IPS-20b (cell line): ENCODE measurements around the gene TARBP1.

Source experiments
- H3K27ac ChIP-seq: one replicate; pipeline ENCODE4 v1.5.1; 2013; ENCODE audit warnings: low read length
- H3K27me3 ChIP-seq: 2 replicates; pipeline ENCODE4 v1.6.1; 2013; ENCODE audit warnings: mild to moderate bottlenecking, low read length, inconsistent platforms; ENCODE audit not compliant: insufficient read depth
- H3K36me3 ChIP-seq: 2 replicates; pipeline ENCODE4 v1.6.1; 2013; ENCODE audit warnings: low read depth, mild to moderate bottlenecking, inconsistent platforms, low read length, moderate library complexity; ENCODE audit not compliant: insufficient read depth
- H3K4me1 ChIP-seq: 2 replicates; pipeline ENCODE4 v1.6.1; 2013; ENCODE audit warnings: mild to moderate bottlenecking, control low read depth, inconsistent platforms, low read length, moderate library complexity; ENCODE audit not compliant: insufficient read depth
- H3K4me3 ChIP-seq: 2 replicates; pipeline ENCODE4 v1.5.1; 2013; ENCODE audit warnings: mild to moderate bottlenecking, low read length, inconsistent platforms
- H3K9ac ChIP-seq: 2 replicates; pipeline ENCODE4 v1.6.1; 2013; ENCODE audit warnings: low read depth, mild to moderate bottlenecking, inconsistent platforms, low read length, moderate library complexity
- H3K9me3 ChIP-seq: 2 replicates; pipeline ENCODE4 v1.6.1; 2013; ENCODE audit warnings: mild to moderate bottlenecking, low read depth, low read length, inconsistent platforms; ENCODE audit not compliant: insufficient read depth

Gene TARBP1

DNA sequence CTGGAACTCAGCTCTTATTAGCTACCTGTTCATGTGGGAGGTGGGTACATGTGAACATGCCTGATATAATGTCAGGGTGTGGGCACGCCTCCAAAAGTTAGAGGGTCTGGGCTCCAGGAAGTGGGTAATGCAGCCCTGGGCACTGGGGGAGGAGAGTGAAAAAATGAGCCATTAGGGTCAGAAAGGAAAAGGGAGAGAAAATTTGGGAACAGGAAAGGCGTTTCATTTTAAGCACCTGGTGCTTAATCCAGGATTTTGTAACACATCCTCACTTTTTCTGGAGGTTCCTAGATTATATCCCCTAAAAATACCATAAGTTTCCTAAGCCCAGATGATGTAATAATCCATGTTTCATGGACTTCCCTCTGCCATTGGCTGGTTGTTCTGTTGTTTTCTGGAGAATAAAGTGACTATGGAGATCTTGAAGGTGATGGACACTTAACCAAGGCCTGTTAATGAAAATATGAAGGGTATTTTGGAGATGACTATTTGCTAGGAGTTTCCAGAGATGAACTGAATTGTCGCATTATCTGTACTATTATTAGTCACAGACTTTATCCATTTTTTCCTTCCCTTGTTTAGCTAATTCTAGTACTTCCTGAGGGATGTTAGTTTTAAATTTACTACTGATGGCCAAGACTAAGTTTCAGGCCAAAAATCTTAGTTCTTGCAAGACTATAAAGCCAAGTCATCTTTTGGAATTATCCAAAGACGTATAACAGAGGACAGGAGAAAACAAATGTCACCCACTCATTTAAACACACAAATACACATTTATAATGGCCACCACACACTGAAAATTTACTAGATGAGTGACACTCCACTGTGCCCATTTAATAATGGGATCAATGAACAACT is 24.4 kb upstream of the TARBP1 start:
- H3K4me1 ChIP-seq, result peaks cover 17% of the 10 kb centered on the region
- peaks cover 10% of the 10 kb centered on the region for H3K27me3 ChIP-seq
- H3K9me3 ChIP-seq, result no peaks in the 10 kb centered on the region
- H3K27ac ChIP-seq, result no peak overlapping the region
- H3K36me3 ChIP-seq, result no peaks in the 10 kb centered on the region
- no peak overlapping the region for H3K4me3 ChIP-seq
- no peak overlapping the region for H3K9ac ChIP-seq

DNA sequence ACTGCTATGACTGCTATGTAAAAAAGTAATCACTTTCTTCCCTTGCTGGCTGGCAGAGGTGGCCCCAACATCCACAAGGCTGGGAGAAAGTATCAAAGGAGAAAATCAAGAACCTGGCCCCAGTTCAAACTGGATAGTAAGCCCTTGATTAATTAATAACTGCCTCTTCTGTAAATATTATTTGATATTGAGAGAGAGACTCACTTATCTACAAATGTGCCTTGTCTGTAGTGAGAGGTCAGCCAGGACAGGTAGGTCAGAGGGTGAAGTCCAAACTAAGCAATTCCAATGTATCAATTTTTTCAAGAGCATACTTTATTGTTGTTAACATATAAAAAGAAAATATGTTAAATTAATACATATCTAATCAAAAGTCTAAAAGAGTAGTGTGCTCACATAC is 23.8 kb upstream of the TARBP1 start:
- no peak overlapping the region for H3K27ac ChIP-seq
- H3K4me1 ChIP-seq, result peaks cover 17% of the 10 kb centered on the region
- peaks cover 10% of the 10 kb centered on the region for H3K27me3 ChIP-seq
- no peak overlapping the region for H3K4me3 ChIP-seq
- H3K9me3 ChIP-seq, result no peaks in the 10 kb centered on the region
- no peak overlapping the region for H3K9ac ChIP-seq
- H3K36me3 ChIP-seq, result no peaks in the 10 kb centered on the region

DNA sequence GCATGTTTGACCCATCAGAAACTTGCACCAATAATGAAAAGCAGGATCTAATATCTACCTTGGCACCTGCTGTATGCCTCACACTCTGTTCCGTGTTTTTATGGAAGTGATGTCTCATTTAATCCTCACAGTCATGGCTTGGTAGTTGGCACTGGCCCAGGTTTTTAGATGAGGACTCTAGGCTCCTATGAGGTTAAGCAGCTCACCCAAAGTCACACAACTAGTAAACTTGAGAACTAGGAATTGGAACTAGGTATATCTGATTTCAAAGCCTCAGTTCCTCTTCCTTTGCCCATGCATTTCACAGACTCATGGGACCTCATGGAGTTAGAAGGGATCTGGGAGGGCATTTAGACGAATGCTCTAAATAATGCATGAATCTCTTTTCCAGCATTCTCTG is 21.3 kb upstream of the TARBP1 start:
- Histone ChIP-seq H3K9ac (no peak overlapping the region), H3K9me3 (no peaks in the 10 kb centered on the region), H3K4me1 (peaks cover 19% of the 10 kb centered on the region), H3K27ac (no peak overlapping the region), H3K36me3 (no peaks in the 10 kb centered on the region), H3K4me3 (no peak overlapping the region), H3K27me3 (peaks cover 10% of the 10 kb centered on the region)

DNA sequence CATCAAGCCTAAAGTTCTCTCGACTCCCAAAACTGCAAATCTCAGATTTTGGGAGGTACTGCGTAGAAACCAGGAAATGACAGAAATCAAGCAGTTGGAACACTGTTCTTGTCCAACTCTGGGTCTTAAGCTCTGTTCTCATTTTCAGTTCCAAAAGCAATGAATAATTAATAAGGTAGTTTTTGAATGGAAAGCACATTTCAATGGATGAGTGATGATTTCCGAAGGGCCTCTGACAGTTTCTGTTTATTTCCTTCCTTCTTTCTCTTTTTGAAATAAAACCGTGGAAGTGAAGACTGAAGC is 20.9 kb upstream of the TARBP1 start:
- H3K27ac ChIP-seq, result no peak overlapping the region
- H3K9ac ChIP-seq, result no peak overlapping the region
- H3K9me3 ChIP-seq, result no peaks in the 10 kb centered on the region
- no peak overlapping the region for H3K4me3 ChIP-seq
- H3K36me3 ChIP-seq, result no peaks in the 10 kb centered on the region
- H3K27me3 ChIP-seq, result peaks cover 10% of the 10 kb centered on the region
- H3K4me1 ChIP-seq, result peaks cover 19% of the 10 kb centered on the region

DNA sequence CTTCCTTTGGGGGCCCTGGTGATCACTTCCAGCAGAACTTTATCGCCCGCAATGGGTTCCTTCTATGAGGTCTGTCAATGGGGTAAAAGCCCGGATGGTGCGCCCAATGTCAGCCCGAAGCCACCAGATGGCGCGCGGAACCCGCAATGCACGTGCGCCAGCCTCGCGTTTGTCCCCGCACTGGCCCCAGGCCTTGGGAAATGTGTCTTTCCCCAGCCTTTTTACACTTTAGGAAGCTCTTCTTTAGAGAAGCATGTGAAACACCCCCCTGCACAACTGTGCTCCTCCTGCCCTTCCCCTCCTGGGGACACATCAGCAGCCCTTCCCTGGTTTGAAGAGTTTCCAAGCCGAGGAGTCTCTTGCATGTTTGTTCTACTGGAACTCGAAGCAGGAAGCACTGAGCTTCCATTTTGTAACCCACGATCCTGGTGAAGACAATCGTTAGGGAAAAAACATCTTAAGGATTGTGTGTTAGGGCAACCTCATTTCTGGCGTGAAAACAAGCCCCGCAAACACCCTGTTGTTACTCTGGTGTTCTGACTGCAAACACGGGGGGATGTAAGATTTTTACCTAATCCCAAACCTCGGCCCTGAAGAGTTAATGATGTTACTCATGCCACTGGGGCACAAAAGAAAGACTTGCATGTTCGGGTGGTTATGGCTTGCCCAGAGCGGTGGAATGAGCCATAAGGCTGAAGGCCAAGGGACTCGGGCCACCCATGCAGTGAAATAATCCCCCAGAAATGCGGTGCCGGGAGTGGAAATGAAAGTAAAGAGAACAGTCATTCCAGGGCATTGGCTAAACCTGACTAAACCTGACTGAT is 20.4 kb upstream of the TARBP1 start:
- Histone ChIP-seq H3K27me3 (peaks cover 10% of the 10 kb centered on the region), H3K27ac (no peak overlapping the region), H3K4me3 (no peak overlapping the region), H3K36me3 (no peaks in the 10 kb centered on the region), H3K9me3 (no peaks in the 10 kb centered on the region), H3K9ac (peak overlapping the region; percentile 25; the same call in 1 of the 2 replicates), H3K4me1 (peaks cover 17% of the 10 kb centered on the region)

DNA sequence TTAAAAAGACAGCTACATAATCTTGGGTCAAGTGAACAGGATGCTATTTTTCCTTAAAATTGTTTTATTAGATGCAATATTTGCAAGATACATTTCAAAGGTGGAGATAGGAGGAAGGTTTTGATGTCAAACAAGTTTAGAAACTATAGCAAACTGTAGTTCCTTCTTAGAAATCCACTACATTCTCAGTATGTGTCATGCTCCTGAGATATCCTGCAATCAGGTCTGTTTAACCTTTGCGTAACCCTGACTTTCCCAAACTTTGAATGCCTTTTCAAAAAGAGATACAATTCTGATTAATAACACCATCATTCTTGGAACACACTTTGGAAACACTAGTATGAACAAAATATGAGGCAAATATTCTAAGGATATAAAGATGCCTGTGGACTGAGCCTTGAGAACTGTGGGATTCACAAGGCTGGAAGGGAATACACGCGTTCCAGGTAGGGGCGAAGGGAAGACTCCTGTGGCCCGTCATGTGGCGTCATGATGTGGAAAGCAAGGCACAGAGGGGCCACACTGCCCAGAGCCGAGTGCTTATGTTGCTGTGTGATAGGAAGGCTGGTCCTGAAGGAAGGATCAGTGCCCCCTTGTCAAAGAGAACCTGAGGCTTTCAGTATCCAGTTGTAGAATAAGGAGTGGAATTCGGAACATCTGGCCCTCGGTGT is 19.6 kb upstream of the TARBP1 start:
- H3K4me3 ChIP-seq, result no peak overlapping the region
- peak overlapping the region; percentile 6; the same call in 1 of the 2 replicates for H3K9ac ChIP-seq
- H3K4me1 ChIP-seq, result peaks cover 17% of the 10 kb centered on the region

DNA sequence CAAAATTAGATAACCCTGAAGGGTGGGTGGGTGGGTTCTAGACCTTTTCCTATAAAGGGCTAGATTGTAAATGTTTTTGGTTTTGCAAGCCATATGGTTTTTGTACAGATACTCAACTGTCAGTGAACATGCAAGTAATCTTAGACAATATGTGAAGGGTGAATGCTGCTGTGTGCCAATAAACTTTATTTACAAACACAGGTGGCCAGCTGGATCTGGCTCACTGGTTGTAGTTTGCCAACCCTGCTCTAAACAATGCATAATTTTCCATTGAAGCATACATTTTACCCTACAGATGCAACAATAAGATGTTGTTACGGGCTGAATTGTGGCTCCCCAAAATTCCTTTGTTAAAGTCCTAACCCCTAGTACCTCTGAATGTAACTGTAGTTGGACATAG is 18.6 kb upstream of the TARBP1 start:
- peaks cover 12% of the 10 kb centered on the region for H3K4me1 ChIP-seq
- H3K27ac ChIP-seq, result no peak overlapping the region
- H3K27me3 ChIP-seq, result peaks cover 10% of the 10 kb centered on the region
- H3K36me3 ChIP-seq, result no peaks in the 10 kb centered on the region
- no peaks in the 10 kb centered on the region for H3K9me3 ChIP-seq
- no peak overlapping the region for H3K9ac ChIP-seq
- H3K4me3 ChIP-seq, result no peak overlapping the region

More for the DNA sequence above, 19.6 kb upstream of the TARBP1 start:
- Histone ChIP-seq H3K36me3 (no peaks in the 10 kb centered on the region), H3K9me3 (no peaks in the 10 kb centered on the region), H3K27ac (no peak overlapping the region), H3K27me3 (peaks cover 10% of the 10 kb centered on the region)

DNA sequence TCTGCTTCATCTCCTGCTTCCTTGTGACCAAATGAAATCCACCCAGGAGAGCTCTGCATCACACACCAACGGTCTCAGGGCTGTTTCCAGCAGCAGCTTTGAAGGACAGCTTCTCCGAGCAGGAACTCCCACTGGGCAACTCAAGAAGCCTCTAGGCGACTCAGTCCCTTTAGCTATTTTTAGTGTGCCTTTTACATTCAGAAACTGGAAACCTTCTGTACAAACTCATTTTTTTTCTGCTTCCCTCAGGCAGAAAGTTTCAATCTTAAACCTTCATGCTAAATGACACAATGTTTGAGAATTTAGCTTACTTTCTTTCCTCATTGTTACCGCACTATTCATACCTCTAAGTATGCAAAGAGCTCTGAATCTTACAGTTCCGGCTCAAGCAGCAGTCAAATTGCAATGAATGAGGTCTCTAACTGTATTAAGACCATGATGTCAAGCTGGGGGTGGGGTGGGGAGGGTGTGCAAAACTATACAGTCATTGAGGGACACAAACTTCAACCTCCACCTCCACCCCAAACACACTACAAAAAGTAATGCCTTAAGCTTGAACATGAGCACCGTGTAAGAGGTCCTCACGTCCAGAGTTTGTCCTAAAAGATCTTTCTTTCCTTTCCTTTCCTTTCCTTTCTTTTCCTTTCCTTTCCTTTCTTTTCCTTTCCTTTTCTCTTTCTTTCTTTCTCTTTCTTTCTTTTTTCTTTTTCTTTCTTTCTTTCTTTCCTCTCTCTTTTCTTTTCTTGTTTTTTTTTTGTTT is 16.4 kb upstream of the TARBP1 start:
- Histone ChIP-seq H3K4me3 (no peak overlapping the region), H3K27ac (no peak overlapping the region), H3K9ac (no peak overlapping the region), H3K4me1 (peaks cover 14% of the 10 kb centered on the region), H3K9me3 (no peaks in the 10 kb centered on the region), H3K36me3 (no peaks in the 10 kb centered on the region), H3K27me3 (peaks cover 10% of the 10 kb centered on the region)

DNA sequence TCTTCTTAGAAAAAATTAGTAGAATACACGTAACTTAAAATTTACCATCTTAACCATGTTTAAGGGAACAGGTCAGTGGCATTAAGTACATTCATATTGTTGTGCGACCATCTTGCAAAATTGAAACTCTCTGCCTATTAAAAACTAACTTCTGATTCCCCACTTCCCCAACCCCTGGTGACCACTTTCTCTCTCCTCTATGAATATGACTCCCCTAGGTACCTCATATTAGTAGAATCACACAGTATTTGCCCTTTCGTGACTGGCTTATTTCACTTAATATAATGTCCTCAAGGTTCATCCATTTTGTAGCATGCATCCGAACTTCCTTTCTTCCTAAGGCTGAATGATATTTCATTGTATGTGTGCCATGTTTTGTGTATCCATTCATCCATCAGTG is 15.1 kb upstream of the TARBP1 start:
- Histone ChIP-seq H3K27ac (no peak overlapping the region), H3K9ac (no peak overlapping the region), H3K9me3 (no peaks in the 10 kb centered on the region), H3K36me3 (no peaks in the 10 kb centered on the region), H3K27me3 (no peaks in the 10 kb centered on the region), H3K4me1 (peaks cover 11% of the 10 kb centered on the region), H3K4me3 (no peak overlapping the region)

DNA sequence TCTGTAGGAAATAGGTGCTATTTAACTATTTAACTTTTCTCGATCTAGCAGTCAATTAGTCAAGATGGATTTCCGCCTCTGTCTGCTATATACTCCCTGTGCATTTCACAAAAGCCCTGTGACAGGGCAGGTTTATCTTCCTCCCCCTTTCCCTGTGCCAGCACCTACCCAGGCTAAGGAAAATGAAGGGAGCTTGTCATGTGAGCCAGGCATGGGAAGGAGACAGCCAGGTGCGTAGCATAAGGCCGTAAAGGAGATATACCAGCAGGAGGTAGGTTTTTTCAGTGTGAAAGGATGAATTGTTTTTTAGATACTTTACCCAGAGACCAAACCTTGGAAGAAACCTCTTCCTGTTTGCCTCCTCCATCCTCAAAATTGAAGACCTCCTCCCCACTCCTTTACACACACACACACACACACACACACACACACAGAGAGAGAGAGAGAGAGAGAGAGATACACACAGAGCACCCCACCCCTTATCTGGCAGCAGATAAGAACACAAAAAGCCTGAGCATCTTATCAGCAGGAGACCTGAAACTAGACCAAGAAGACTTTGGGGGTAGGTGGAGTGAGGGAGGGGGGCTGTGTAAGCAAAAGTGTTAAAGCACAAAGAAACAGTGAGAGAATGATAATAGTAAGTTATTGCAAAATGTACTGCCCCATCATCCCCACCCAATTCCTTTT is 12.0 kb upstream of the TARBP1 start:
- H3K4me1 ChIP-seq, result peaks cover 11% of the 10 kb centered on the region
- no peak overlapping the region for H3K4me3 ChIP-seq
- H3K36me3 ChIP-seq, result no peaks in the 10 kb centered on the region
- no peak overlapping the region for H3K9ac ChIP-seq
- no peaks in the 10 kb centered on the region for H3K27me3 ChIP-seq
- H3K9me3 ChIP-seq, result no peaks in the 10 kb centered on the region
- H3K27ac ChIP-seq, result no peak overlapping the region

DNA sequence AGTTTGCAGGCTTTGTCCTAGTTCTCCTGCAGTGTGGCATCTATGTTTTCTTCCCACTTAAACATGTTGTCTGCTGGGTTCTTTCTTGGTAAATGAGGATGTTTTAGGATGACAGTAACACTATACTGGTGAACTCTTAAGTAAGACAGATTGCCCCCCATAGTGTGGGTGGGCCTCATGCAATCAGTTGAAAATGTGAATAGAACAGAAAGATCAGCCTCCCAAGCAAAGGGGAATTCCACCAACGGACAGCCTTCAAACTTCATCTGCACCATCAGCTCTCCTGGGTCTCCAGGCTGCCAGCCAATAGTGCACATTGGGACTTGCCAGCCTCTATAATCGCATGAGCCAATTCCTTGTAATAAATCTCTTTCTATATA is 10.7 kb upstream of the TARBP1 start:
- peaks cover 2% of the 10 kb centered on the region; the same call in 1 of the 2 replicates for H3K4me1 ChIP-seq
- H3K9me3 ChIP-seq, result no peaks in the 10 kb centered on the region
- no peak overlapping the region for H3K4me3 ChIP-seq
- H3K27me3 ChIP-seq, result no peaks in the 10 kb centered on the region; the same call in 1 of the 2 replicates
- H3K36me3 ChIP-seq, result no peaks in the 10 kb centered on the region
- no peak overlapping the region for H3K27ac ChIP-seq
- H3K9ac ChIP-seq, result no peak overlapping the region
